Measurements from ENCODE around the gene ZNF366. TPM values are rescaled to one million over a fixed set of nuclear protein-coding genes. Genes with fewer than 3 reads are reported as not detected.

The ZNF366 gene
- total and polyA plus RNA-seq, 8 donors, result 0.10 to 6.8 (median 1.7) TPM; not detected in 1

DNA sequence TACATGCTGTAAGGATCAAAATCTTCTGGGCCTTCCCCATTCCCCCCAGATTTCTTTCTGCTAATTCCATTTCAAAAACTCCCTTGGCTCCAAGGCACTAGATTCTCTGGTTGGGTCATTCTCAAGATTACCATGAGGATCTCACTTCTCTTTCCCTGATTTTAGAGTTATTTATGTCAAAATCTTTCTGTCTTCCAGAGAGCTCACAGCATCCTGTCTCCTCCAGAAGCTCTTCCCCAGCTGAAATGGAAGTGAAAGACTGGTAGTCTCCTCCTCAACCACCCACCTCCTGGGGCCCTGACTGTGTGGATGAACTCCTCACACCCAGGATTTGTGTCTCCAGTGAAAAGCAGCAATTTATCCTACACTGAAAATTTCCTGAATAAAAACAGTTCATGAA, 11.9 kb upstream of the ZNF366 start:
- H3K27me3 ChIP-seq, result no peaks in the 10 kb centered on the region
- H3K9me3 ChIP-seq, result peaks cover 0 to 7% (median 0%) of the 10 kb centered on the region in 4 donors
- TF ChIP-seq, protein P1, sequence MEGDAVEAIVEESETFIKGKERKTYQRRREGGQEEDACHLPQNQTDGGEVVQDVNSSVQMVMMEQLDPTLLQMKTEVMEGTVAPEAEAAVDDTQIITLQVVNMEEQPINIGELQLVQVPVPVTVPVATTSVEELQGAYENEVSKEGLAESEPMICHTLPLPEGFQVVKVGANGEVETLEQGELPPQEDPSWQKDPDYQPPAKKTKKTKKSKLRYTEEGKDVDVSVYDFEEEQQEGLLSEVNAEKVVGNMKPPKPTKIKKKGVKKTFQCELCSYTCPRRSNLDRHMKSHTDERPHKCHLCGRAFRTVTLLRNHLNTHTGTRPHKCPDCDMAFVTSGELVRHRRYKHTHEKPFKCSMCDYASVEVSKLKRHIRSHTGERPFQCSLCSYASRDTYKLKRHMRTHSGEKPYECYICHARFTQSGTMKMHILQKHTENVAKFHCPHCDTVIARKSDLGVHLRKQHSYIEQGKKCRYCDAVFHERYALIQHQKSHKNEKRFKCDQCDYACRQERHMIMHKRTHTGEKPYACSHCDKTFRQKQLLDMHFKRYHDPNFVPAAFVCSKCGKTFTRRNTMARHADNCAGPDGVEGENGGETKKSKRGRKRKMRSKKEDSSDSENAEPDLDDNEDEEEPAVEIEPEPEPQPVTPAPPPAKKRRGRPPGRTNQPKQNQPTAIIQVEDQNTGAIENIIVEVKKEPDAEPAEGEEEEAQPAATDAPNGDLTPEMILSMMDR (IDR thresholded peaks at IDR 0.05), result no peak
- TF ChIP-seq EP300 (IDR thresholded peaks at IDR 0.05) (no peak), POLR2A (IDR thresholded peaks at IDR 0.05) (no peak)
- intact Hi-C loops (cut with DNase I; ENCODE audit: low total_unique reads), result no loop called here
- H3K27ac ChIP-seq, result peak overlapping the region in 1 of 5 donors; percentile 61
- no peak overlapping the region for H3K4me3 ChIP-seq
- H3K36me3 ChIP-seq, result no peaks in the 10 kb centered on the region
- DNase-seq, result no peak
- H3K4me1 ChIP-seq, result peaks cover 5 to 13% (median 9%) of the 10 kb centered on the region in 4 donors

GRCh38 chr5:72518001-72518683, 10.9 kb upstream of the ZNF366 start:
- DNase-seq, result peak; percentile 37 to 72
- Histone ChIP-seq H3K4me3 (no peak overlapping the region), H3K27ac (peak overlapping the region; percentile 8 to 61 (median 45)), H3K27me3 (no peaks in the 10 kb centered on the region), H3K4me1 (peaks cover 5 to 13% (median 9%) of the 10 kb centered on the region in 4 donors), H3K9me3 (peaks cover 0 to 7% (median 0%) of the 10 kb centered on the region in 4 donors), H3K36me3 (no peaks in the 10 kb centered on the region)
- no peak for TF ChIP-seq POLR2A (IDR thresholded peaks at IDR 0.05)
- no peak for TF ChIP-seq POLR2AphosphoS5 (IDR thresholded peaks at IDR 0.05)
- TF ChIP-seq, protein P1 (IDR thresholded peaks at IDR 0.05), result no peak
- no peak for TF ChIP-seq EP300 (IDR thresholded peaks at IDR 0.05)
- intact Hi-C loops (cut with DNase I; ENCODE audit: low total_unique reads), result no loop called here
- WGBS, 5 donors, result 11 to 40% (median 29%) methylated on average over 12 of the region's 12 CpGs

- H3K4me3 ChIP-seq, result no peak overlapping the region
- H3K27ac ChIP-seq, result no peak overlapping the region
- no peaks in the 10 kb centered on the region for H3K27me3 ChIP-seq
- no peaks in the 10 kb centered on the region for H3K36me3 ChIP-seq
- no peak for TF ChIP-seq EP300 (IDR thresholded peaks at IDR 0.05)
- TF ChIP-seq POLR2A (IDR thresholded peaks at IDR 0.05), result no peak
- TF ChIP-seq POLR2AphosphoS5 (IDR thresholded peaks at IDR 0.05), result no peak
- TF ChIP-seq, protein P1 (IDR thresholded peaks at IDR 0.05), result no peak
- DNase-seq, result no peak
- H3K4me1 ChIP-seq, result peaks cover 5 to 13% (median 9%) of the 10 kb centered on the region in 4 donors
- 84 to 88% (median 86%) methylated on average over 2 of the region's 2 CpGs for WGBS, 5 donors
- H3K9me3 ChIP-seq, result no peaks in the 10 kb centered on the region
- intact Hi-C loops (cut with DNase I; ENCODE audit: low total_unique reads), result no loop called here
Observed at GRCh38 chr5:72516916-72517315, 9.7 kb upstream of the ZNF366 start.

DNA sequence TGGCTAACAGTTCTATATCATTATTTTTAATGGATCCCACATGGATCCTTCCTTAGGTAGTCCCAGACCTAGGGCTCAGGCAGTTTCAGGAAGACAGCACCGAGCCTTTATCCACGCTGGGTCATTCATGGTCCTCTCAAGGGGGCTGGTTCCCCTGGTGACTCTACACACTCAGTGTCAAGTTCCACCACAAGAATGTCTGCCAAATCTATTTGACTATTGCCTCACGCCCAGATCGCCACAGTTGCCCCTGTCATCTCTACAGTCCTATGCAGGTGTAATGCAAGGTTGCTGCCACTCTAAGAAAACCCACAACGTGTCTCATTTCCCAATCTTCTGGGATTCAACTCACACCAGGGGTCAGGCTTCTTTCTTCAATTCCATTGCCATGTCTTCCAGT, 8.0 kb upstream of the ZNF366 start:
- H3K27ac ChIP-seq, result no peak overlapping the region
- H3K27me3 ChIP-seq, result no peaks in the 10 kb centered on the region
- TF ChIP-seq EP300 (IDR thresholded peaks at IDR 0.05), result no peak
- no peak for TF ChIP-seq POLR2A (IDR thresholded peaks at IDR 0.05)
- no peak for TF ChIP-seq POLR2AphosphoS5 (IDR thresholded peaks at IDR 0.05)
- TF ChIP-seq, protein P1 (IDR thresholded peaks at IDR 0.05), result no peak
- H3K9me3 ChIP-seq, result no peaks in the 10 kb centered on the region
- intact Hi-C loops (cut with DNase I; ENCODE audit: low total_unique reads), result no loop called here
- H3K4me3 ChIP-seq, result no peak overlapping the region
- H3K4me1 ChIP-seq, result peaks cover 5 to 22% (median 12%) of the 10 kb centered on the region in 4 donors
- 88 to 97% (median 92%) methylated on average over 5 of the region's 5 CpGs for WGBS, 5 donors
- H3K36me3 ChIP-seq, result no peaks in the 10 kb centered on the region
- DNase-seq, result no peak

Data from stomach (tissue), 9 donors.